DND-41 (cell line): ENCODE data around the gene HERC4.

ENCODE experiments used
- ATAC-seq: fragments of 200-7000 bp; cut with Tn5 transposase; 3 replicates; pipeline ENCODE4 v1.9.1; 2021; ENCODE audit warnings: low read depth; ENCODE audit not compliant: insufficient read depth
- DNase-seq: peaks from one replicate; pipeline ENCODE4 v3.0.0-alpha.2; 2020
- H2AFZ ChIP-seq: 2 replicates; pipeline ENCODE4 v1.6.0; 2012; ENCODE audit warnings: low read depth, low read length
- H3K27ac ChIP-seq: 2 replicates; pipeline ENCODE4 v1.5.1; 2012; ENCODE audit warnings: low read length, inconsistent platforms
- H3K27me3 ChIP-seq: fragments of 200-600 bp; sonication (generic); 2 replicates; pipeline ENCODE4 v1.6.0; 2012; ENCODE audit warnings: low read length, mild to moderate bottlenecking, inconsistent platforms; ENCODE audit not compliant: insufficient read depth, poor library complexity
- H3K36me3 ChIP-seq: 2 replicates; pipeline ENCODE4 v1.5.1; 2012; ENCODE audit warnings: low read length, inconsistent platforms; ENCODE audit not compliant: insufficient read depth
- H3K4me1 ChIP-seq: 2 replicates; pipeline ENCODE4 v1.5.1; 2012; ENCODE audit warnings: mild to moderate bottlenecking, low read length; ENCODE audit not compliant: insufficient read depth
- H3K4me2 ChIP-seq: 2 replicates; pipeline ENCODE4 v1.6.0; 2012; ENCODE audit warnings: mild to moderate bottlenecking, moderate library complexity, low read length, inconsistent platforms; ENCODE audit not compliant: insufficient read depth
- H3K4me3 ChIP-seq, 2 experiments: fragments of 200-600 bp in 1 of 2; shearing (Covaris generic) in 1 of 2; 2 replicates each; pipeline ENCODE4 v1.5.1; 2012 to 2016; ENCODE audit warnings: inconsistent platforms in 2 of 2, low read length in 2 of 2, mild to moderate bottlenecking in 2 of 2, low read depth in 1 of 2, moderate library complexity in 1 of 2
- H3K79me2 ChIP-seq: 2 replicates; pipeline ENCODE4 v1.6.0; 2012; ENCODE audit warnings: low read length, inconsistent platforms; ENCODE audit not compliant: insufficient read depth
- H3K9ac ChIP-seq: 2 replicates; pipeline ENCODE4 v1.6.0; 2012; ENCODE audit warnings: low read depth, mild to moderate bottlenecking, inconsistent platforms, low read length, moderate library complexity
- H3K9me3 ChIP-seq: 2 replicates; pipeline ENCODE4 v1.5.1; 2012; ENCODE audit warnings: low read length, moderate library complexity, mild to moderate bottlenecking, inconsistent platforms; ENCODE audit not compliant: insufficient read depth, severe bottlenecking
- H4K20me1 ChIP-seq: 2 replicates; pipeline ENCODE4 v1.6.0; 2012; ENCODE audit warnings: low read length; ENCODE audit not compliant: insufficient read depth
- EZH2 ChIP-seq: IDR thresholded peaks from 3 replicates; pipeline ENCODE4 v1.6.1; 2012; ENCODE audit warnings: borderline replicate concordance, low read depth, mild to moderate bottlenecking, moderate library complexity, low read length, inconsistent platforms; ENCODE audit not compliant: severe bottlenecking
- TF ChIP-seq, protein P1 (sequence below): IDR thresholded peaks from 2 replicates; pipeline ENCODE4 v1.5.1; 2012; ENCODE audit warnings: borderline replicate concordance, low read length, moderate library complexity, mild to moderate bottlenecking; ENCODE audit not compliant: poor library complexity, severe bottlenecking; ENCODE audit errors: extremely low read depth

Gene HERC4

DNA sequence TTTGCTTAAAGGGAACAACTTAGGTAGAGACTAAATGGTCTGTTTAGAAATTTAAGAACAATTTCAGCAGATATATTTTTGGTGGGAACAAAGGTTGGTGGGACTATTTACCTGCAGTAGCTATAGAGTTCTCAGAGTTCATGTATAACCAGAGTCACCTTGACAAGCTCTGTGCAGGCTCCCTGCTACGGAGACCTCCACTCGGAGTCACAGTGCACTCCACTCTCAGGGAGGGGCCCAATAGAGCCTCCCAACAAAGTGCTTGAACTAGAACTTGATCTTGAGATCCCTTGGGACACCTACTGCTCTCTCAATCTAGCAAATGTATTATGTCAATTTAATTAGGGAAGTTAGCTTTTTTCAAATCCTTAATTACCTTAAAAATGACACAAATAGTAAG, 36.5 kb upstream of the HERC4 start:
- Histone ChIP-seq H3K4me2 (no peak overlapping the region), H3K27ac (no peak overlapping the region), H3K9ac (no peak overlapping the region), H3K9me3 (no peaks in the 10 kb centered on the region), H3K79me2 (no peaks in the 10 kb centered on the region), H4K20me1 (no peaks in the 10 kb centered on the region), H3K36me3 (no peaks in the 10 kb centered on the region), H3K4me3 (no peak overlapping the region), H3K27me3 (no peaks in the 10 kb centered on the region), H3K4me1 (no peaks in the 10 kb centered on the region), H2AFZ (no peak overlapping the region)
- TF ChIP-seq, protein P1, sequence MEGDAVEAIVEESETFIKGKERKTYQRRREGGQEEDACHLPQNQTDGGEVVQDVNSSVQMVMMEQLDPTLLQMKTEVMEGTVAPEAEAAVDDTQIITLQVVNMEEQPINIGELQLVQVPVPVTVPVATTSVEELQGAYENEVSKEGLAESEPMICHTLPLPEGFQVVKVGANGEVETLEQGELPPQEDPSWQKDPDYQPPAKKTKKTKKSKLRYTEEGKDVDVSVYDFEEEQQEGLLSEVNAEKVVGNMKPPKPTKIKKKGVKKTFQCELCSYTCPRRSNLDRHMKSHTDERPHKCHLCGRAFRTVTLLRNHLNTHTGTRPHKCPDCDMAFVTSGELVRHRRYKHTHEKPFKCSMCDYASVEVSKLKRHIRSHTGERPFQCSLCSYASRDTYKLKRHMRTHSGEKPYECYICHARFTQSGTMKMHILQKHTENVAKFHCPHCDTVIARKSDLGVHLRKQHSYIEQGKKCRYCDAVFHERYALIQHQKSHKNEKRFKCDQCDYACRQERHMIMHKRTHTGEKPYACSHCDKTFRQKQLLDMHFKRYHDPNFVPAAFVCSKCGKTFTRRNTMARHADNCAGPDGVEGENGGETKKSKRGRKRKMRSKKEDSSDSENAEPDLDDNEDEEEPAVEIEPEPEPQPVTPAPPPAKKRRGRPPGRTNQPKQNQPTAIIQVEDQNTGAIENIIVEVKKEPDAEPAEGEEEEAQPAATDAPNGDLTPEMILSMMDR, result no peak
- TF ChIP-seq EZH2, result no peak
- no peak for ATAC-seq
- DNase-seq, result no peak

DNA sequence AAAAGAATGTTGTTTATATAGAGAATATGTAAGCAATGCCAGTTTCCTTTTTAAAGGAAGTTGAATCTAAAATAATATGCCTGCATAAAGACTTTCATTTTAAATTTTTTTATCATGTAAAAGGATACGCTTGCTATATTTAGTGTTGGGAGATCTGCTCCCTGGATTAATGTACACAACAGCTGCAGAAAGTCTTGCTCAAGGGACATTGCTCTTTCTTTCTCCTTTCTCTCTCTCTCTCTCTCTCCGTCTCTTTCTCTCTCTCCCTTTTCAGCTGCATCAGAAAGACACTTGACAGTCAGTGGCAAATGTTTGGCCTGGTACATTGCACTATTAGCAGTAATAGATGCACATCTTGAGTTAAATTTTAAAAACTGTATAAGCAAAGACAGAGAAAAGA, 34.9 kb upstream of the HERC4 start:
- DNase-seq (no peak), ATAC-seq (no peak)
- H3K4me2 ChIP-seq, result no peak overlapping the region
- no peak overlapping the region for H3K27ac ChIP-seq
- no peaks in the 10 kb centered on the region for H3K27me3 ChIP-seq
- no peaks in the 10 kb centered on the region for H3K79me2 ChIP-seq
- no peaks in the 10 kb centered on the region for H4K20me1 ChIP-seq
- no peak overlapping the region for H3K4me3 ChIP-seq
- no peaks in the 10 kb centered on the region for H3K4me1 ChIP-seq
- H3K36me3 ChIP-seq, result no peaks in the 10 kb centered on the region
- no peak overlapping the region for H3K9ac ChIP-seq
- H2AFZ ChIP-seq, result no peak overlapping the region
- H3K9me3 ChIP-seq, result no peaks in the 10 kb centered on the region
- no peak for TF ChIP-seq EZH2
- TF ChIP-seq, protein P1, result no peak

DNA sequence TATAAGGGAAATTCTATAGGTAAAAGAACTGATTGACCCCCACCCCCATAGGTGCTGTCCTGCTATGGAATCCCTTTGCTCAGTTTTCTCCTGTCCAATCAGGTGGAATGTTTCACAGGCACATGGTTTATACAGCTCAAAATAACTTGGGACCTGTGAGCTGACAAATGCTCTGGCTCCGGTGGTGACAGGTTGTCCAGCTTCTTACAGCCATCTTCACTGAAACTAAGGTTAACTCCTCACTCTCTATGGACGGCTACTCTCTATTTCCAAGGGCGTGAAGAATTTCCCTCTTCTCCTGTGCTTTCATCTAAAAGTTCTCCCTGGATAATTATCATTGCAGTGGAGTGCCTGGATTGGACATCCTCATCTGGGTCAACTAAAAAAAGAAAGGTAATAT, 34.2 kb upstream of the HERC4 start, which contains the start of gene MYPN:
MYPN (plus strand) TSS at position 158 of the 400 bp plus-strand sequence. CDS start 11,951 bp downstream, outside the sequence.
- H3K36me3 ChIP-seq, result no peaks in the 10 kb centered on the region
- no peak within 1 kb of the TSS for H3K4me2 ChIP-seq
- H3K79me2 ChIP-seq, result no peaks in the 10 kb centered on the region
- no peak within 1 kb of the TSS for H3K4me3 ChIP-seq
- H3K9me3 ChIP-seq, result no peaks in the 10 kb centered on the region
- TF ChIP-seq, protein P1, result no peak
- no peak for TF ChIP-seq EZH2
- H3K9ac ChIP-seq, result no peak within 1 kb of the TSS
- H3K4me1 ChIP-seq, result no peaks in the 10 kb centered on the region
- no peaks in the 10 kb centered on the region for H3K27me3 ChIP-seq
- H3K27ac ChIP-seq, result no peak within 1 kb of the TSS
- no peak within 1 kb of the TSS for H2AFZ ChIP-seq
- DNase-seq (no peak), ATAC-seq (no peak)
- H4K20me1 ChIP-seq, result no peaks in the 10 kb centered on the region

DNA sequence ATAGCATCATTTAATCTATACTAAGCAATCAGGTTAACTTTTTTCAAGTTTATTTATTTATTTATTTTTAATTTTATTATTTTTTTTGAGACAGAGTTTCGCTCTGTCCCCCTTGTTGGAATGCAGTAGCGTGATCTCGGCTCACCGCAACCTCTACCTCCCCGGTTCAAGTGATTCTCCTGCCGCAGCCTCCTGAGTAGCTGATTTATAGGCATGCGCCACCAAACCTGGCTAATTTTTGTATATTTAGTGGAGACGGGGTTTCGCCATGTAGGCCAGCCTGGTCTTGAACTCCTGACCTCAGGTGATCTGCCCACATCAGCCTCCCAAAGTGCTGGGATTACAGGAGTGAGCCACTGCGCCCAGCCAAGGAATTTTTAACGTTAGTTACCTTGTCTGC, 33.6 kb upstream of the HERC4 start:
- no peak for TF ChIP-seq EZH2
- TF ChIP-seq, protein P1, result no peak
- no peaks in the 10 kb centered on the region for H3K9me3 ChIP-seq
- H3K27me3 ChIP-seq, result no peaks in the 10 kb centered on the region
- H3K36me3 ChIP-seq, result no peaks in the 10 kb centered on the region
- no peak overlapping the region for H3K4me2 ChIP-seq
- H3K9ac ChIP-seq, result no peak overlapping the region
- DNase-seq (no peak), ATAC-seq (no peak)
- H3K4me3 ChIP-seq, result no peak overlapping the region
- no peaks in the 10 kb centered on the region for H4K20me1 ChIP-seq
- H3K4me1 ChIP-seq, result no peaks in the 10 kb centered on the region
- H3K79me2 ChIP-seq, result no peaks in the 10 kb centered on the region
- no peak overlapping the region for H2AFZ ChIP-seq
- H3K27ac ChIP-seq, result no peak overlapping the region
